SK-N-SH (cell line): Measurements from ENCODE around the gene PCBD1. TPM values are rescaled to one million over a fixed set of nuclear protein-coding genes. Genes with fewer than 3 reads are reported as not detected.
A peak's percentile ranks its signal among the peaks of the same experiment; 100 is the strongest.

ENCODE experiments used
- CTCF ChIA-PET: fragments of 300-600, 350-600 bp; formaldehyde crosslinking; extraction: SDS; loops from one replicate; lab custom pipeline; 2021; lab: Yijun Ruan, JAX
- POLR2A ChIA-PET: fragments of 350-600 bp; sonication (Branson Sonifier 250); formaldehyde crosslinking; extraction: SDS; loops from one replicate; lab custom pipeline; 2020; ENCODE audit warnings: antibody characterized with exemption, inconsistent platforms; lab: Yijun Ruan, JAX
- DNase-seq: peaks from one replicate; pipeline ENCODE4 v3.0.0; 2012
- H2AFZ ChIP-seq: fragments of 200-600 bp; sonication (generic); 2 replicates; pipeline ENCODE4 v1.8.1; 2016; ENCODE audit warnings: antibody characterized with exemption, mild to moderate bottlenecking, low read depth
- H3F3A ChIP-seq: fragments of 200-600 bp; sonication (generic); replicated peaks from 2 replicates; pipeline ENCODE3; 2016; ENCODE audit warnings: antibody characterized with exemption, mild to moderate bottlenecking; ENCODE audit not compliant: insufficient read depth
- H3K27ac ChIP-seq, 2 experiments: fragments of 200-500 bp in 1 of 2; fragments of 200-600 bp in 1 of 2; sonication (Bioruptor generic) in 1 of 2; sonication (generic), shearing (Covaris generic) in 1 of 2; 2 replicates each; pipeline versions ENCODE4 v1.5.1 to v1.6.1; 2014 to 2016; ENCODE audit warnings: low read depth in 2 of 2, inconsistent platforms in 1 of 2, low read length in 1 of 2, mild to moderate bottlenecking in 1 of 2, mixed read lengths in 1 of 2
- H3K27me3 ChIP-seq: fragments of 200-600 bp; sonication (generic), shearing (Covaris generic); 2 replicates; pipeline ENCODE4 v1.6.1; 2016; ENCODE audit warnings: mixed run types; ENCODE audit not compliant: insufficient read depth
- H3K36me3 ChIP-seq, 2 experiments: fragments of 200-500 bp in 1 of 2; fragments of 200-600 bp in 1 of 2; sonication (Bioruptor generic) in 1 of 2; sonication (generic) in 1 of 2; replicated peaks in 1 of 2; 2 replicates each; pipeline versions ENCODE3 to v1.5.1; 2014 to 2016; ENCODE audit warnings: low read length in 1 of 2, mild to moderate bottlenecking in 1 of 2; ENCODE audit not compliant: insufficient read depth in 2 of 2, control insufficient read depth in 1 of 2
- H3K4me1 ChIP-seq, 2 experiments: fragments of 200-500 bp in 1 of 2; fragments of 200-600 bp in 1 of 2; sonication (Bioruptor generic) in 1 of 2; sonication (generic), shearing (Covaris generic) in 1 of 2; 2 replicates each; pipeline versions ENCODE4 v1.5.1 to v1.6.1; 2014 to 2016; ENCODE audit warnings: low read depth in 1 of 2, low read length in 1 of 2, mixed run types in 1 of 2; ENCODE audit not compliant: insufficient read depth in 2 of 2, control insufficient read depth in 1 of 2
- H3K4me2 ChIP-seq: fragments of 200-600 bp; sonication (generic), shearing (Covaris generic); 2 replicates; pipeline ENCODE4 v1.6.1; 2017; ENCODE audit warnings: mixed run types
- H3K4me3 ChIP-seq, 2 experiments: fragments of 200-500 bp in 1 of 2; fragments of 200-600 bp in 1 of 2; sonication (Bioruptor generic) in 1 of 2; sonication (generic), shearing (Covaris generic) in 1 of 2; 2 replicates each; pipeline versions ENCODE4 v1.5.1 to v1.8.1; 2014 to 2016; ENCODE audit warnings: low read depth in 2 of 2, inconsistent platforms in 1 of 2, low read length in 1 of 2, mild to moderate bottlenecking in 1 of 2, mixed read lengths in 1 of 2, moderate library complexity in 1 of 2
- H3K79me2 ChIP-seq: fragments of 200-600 bp; sonication (generic); 2 replicates; pipeline ENCODE4 v1.8.1; 2017; ENCODE audit warnings: mild to moderate bottlenecking; ENCODE audit not compliant: insufficient read depth
- H3K9ac ChIP-seq: fragments of 200-600 bp; sonication (generic); 2 replicates; pipeline ENCODE4 v1.6.1; 2017; ENCODE audit warnings: mixed run types
- H3K9me2 ChIP-seq: fragments of 200-600 bp; sonication (generic); 2 replicates; pipeline ENCODE4 v1.6.1; 2017; ENCODE audit warnings: mixed run types
- H3K9me3 ChIP-seq: fragments of 200-600 bp; sonication (generic); 2 replicates; pipeline ENCODE4 v1.6.1; 2017; ENCODE audit warnings: mixed run types, mild to moderate bottlenecking, moderate library complexity
- H4K20me1 ChIP-seq: fragments of 200-600 bp; sonication (generic); 2 replicates; pipeline ENCODE4 v1.6.1; 2017; ENCODE audit warnings: mild to moderate bottlenecking, mixed run types; ENCODE audit not compliant: insufficient read depth
- FOXM1 ChIP-seq: IDR thresholded peaks from 2 replicates; pipeline ENCODE4 v1.4.0; 2012; ENCODE audit warnings: low read depth, mild to moderate bottlenecking
- JUND ChIP-seq: IDR thresholded peaks from 2 replicates; pipeline ENCODE4 v1.4.0; 2012
- NRF1 ChIP-seq: IDR thresholded peaks from 2 replicates; pipeline ENCODE4 v1.6.1; 2012; ENCODE audit warnings: low read depth, mild to moderate bottlenecking, low read length
- WGBS: methylation state at CpG from one replicate; pipeline ENCODE4 v1.1.6; 2017; ENCODE audit warnings: low lambda C conversion rate; 5-methylcytosine and 5-hydroxymethylcytosine counted together
- polyA plus RNA-seq, 3 experiments: library from polyadenylated mRNA; depleted of rRNA; stranded (reverse); fragments of >200 nt; gene quantifications; 2 replicates each; pipeline ENCODE4 v1.2.3, GENCODE V29; 2012
- TF ChIP-seq, protein P1 (sequence below): IDR thresholded peaks from 2 replicates; pipeline ENCODE4 v1.4.0; 2012; ENCODE audit warnings: low read depth, borderline replicate concordance

The PCBD1 gene
- polyA plus RNA-seq, 1 of the 3 experiments (the other 2 are of a cell fraction): 112 TPM

DNA sequence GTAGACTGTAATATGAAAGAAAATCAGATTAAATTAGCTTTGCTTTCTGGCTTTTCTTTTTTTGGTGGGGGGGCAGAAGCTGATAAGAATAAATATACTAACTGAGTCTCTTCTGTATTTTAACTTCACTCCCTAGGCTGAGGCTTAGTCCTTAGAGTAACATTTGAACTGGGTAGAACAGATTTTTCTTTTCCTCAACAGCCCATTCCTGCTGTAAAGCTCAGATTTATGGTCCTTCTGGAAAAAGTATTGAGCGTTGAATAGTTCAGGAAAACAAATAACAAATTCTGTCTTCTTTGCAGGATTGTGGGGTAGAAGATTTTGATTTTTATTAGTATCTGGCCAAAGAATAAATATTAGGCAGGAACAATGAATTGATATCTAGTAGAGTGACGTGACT lies 54.8 kb downstream of the PCBD1 start:
- peaks cover 23 to 28% of the 10 kb centered on the region in 2 experiments for H3K36me3 ChIP-seq
- H2AFZ ChIP-seq: no peak overlapping the region
- TF ChIP-seq, protein P1, sequence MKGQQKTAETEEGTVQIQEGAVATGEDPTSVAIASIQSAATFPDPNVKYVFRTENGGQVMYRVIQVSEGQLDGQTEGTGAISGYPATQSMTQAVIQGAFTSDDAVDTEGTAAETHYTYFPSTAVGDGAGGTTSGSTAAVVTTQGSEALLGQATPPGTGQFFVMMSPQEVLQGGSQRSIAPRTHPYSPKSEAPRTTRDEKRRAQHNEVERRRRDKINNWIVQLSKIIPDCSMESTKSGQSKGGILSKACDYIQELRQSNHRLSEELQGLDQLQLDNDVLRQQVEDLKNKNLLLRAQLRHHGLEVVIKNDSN: no peak
- TF ChIP-seq FOXM1 (0 out of 2 replicates have a peak, but pooled peaks have one; percentile 9), NRF1 (no peak), JUND (no peak)
- H4K20me1 ChIP-seq: no peaks in the 10 kb centered on the region
- H3K27ac ChIP-seq: peak overlapping the region; percentile 65 to 99; a peak in 3 of 4 replicates
- H3K9ac ChIP-seq: peak overlapping the region; percentile 67; the same call in 1 of the 2 replicates
- H3K27me3 ChIP-seq: no peaks in the 10 kb centered on the region
- ChIA-PET POLR2A (no interaction called here), CTCF (interaction anchor here (1.1 to 1.6 kb wide), 2 partner anchors 10 to 17 kb away, joined by 4 to 5 read pairs; partner anchors contain the start of gene SGPL1)
- H3K4me1 ChIP-seq: peaks cover 24 to 54% of the 10 kb centered on the region in 2 experiments
- H3K4me2 ChIP-seq: peak overlapping the region; percentile 31; the same call in 1 of the 2 replicates
- DNase-seq: no peak
- H3F3A ChIP-seq: peaks cover 58% of the 10 kb centered on the region
- 0 out of 4 replicates have a peak overlapping the region, but pooled peaks of 1 of the 2 experiments have one; percentile 9 for H3K4me3 ChIP-seq
- H3K79me2 ChIP-seq: peaks cover 79% of the 10 kb centered on the region
- WGBS: 86% methylated on average over 2 of the region's 2 CpGs
- no peaks in the 10 kb centered on the region for H3K9me3 ChIP-seq
- H3K9me2 ChIP-seq: no peaks in the 10 kb centered on the region

Other genes starting within 250 kb of the PCBD1 start
- gene ADAMTS14, start 216.1 kb downstream of the PCBD1 start, polyA plus RNA-seq (2012; rRNA removed): 1.1 and 1.2 TPM in 2 replicates
- gene TBATA, start 103.2 kb downstream of the PCBD1 start, polyA plus RNA-seq (2012; rRNA removed): not detected in 2 replicates
- 11.8 and 15.6 TPM in 2 replicates for gene SGPL1, start 72.6 kb downstream of the PCBD1 start, polyA plus RNA-seq (2012; rRNA removed)